ENCODE measurements around the gene GNPAT. TPM values are rescaled to one million over a fixed set of nuclear protein-coding genes. Genes with fewer than 3 reads are reported as not detected.

GNPAT gene
- total RNA-seq, 2 donors from 2014 or later: 26.5 to 29.2 TPM

DNA sequence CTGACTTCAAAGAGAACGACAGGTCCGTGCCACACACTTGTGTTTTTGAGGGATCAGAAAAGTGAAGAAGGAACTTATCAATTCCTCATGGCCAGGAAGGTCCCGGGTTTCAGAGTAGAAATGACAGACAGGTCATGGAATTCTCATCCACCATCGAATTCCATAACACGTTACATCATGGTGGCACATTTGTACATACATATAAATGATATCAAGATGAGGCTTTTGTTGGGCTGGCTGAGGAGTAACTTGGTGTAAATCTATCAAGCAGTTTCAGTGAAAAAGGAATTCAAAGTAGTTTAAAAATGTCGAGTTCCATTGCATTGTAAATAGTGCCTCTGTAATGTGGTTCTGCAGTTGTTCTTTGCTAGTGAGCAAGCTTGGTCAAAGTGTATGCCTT, 22.9 kb upstream of the GNPAT start:
- no peak for DNase-seq (ENCODE audit: low spot score)
- Histone ChIP-seq H3K36me3 (no peaks in the 10 kb centered on the region), H3K27ac (no peak overlapping the region), H3K27me3 (replicated peaks; ENCODE audit: insufficient read depth) (no peaks in the 10 kb centered on the region), H3K9me3 (no peaks in the 10 kb centered on the region), H3K4me1 (ENCODE audit: control insufficient read depth in 1 of 2, low read depth in 2 of 2) (no peaks in the 10 kb centered on the region), H3K4me3 (no peak overlapping the region)
- TF ChIP-seq, protein P1, sequence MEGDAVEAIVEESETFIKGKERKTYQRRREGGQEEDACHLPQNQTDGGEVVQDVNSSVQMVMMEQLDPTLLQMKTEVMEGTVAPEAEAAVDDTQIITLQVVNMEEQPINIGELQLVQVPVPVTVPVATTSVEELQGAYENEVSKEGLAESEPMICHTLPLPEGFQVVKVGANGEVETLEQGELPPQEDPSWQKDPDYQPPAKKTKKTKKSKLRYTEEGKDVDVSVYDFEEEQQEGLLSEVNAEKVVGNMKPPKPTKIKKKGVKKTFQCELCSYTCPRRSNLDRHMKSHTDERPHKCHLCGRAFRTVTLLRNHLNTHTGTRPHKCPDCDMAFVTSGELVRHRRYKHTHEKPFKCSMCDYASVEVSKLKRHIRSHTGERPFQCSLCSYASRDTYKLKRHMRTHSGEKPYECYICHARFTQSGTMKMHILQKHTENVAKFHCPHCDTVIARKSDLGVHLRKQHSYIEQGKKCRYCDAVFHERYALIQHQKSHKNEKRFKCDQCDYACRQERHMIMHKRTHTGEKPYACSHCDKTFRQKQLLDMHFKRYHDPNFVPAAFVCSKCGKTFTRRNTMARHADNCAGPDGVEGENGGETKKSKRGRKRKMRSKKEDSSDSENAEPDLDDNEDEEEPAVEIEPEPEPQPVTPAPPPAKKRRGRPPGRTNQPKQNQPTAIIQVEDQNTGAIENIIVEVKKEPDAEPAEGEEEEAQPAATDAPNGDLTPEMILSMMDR (IDR thresholded peaks at IDR 0.05): no peak
- no peak for ATAC-seq (ENCODE audit: insufficient number of reproducible peaks, low FRiP score, low read depth)

DNA sequence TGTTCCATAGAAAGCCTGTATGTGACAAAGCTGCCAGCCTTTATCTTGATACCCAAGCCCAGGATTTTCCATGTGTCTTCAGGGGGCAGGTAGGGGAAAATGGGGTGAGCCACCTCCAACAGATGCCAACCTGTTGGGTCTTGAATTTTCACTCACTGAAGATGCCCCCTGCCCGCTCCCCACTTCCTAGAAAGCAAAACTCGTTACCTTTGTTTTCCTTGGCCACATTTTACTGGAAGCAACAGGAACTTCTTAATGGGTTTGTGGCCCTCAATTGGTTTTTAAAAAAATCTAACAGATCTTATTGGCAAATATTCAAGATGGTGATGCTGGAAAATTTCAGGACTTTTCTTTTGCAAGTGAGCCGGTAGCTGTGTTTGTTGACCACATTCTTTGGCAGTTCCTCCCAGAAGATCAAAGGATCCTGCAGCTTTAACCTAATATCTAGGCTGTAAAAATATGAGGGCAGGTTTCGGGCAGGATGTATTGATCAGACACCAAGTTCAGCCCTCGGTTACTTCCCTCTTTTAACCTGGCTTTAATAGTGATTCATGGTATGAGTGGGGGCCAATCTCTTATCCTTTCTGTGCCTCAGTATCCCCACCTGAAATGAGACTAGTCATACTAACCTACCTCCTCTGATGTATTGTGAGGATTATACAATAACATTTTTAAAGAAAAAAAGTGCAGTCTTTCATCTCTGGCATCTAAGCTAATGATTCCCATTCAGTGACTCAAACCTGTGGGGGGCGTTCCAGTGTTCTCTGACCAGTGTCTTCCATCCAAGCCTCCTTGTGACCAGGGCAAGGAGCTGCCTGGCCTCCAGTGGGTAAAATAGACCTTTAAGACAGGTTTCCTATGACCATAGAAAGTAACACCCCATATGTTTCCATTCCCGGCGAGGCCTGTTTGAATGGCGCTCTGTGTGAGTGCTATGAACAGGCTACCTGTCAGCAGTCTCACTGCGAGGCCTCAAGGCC, 21.3 kb upstream of the GNPAT start:
- H3K27ac ChIP-seq: no peak overlapping the region
- H3K4me3 ChIP-seq: no peak overlapping the region
- no peaks in the 10 kb centered on the region for H3K4me1 ChIP-seq (ENCODE audit: control insufficient read depth in 1 of 2, low read depth in 2 of 2)
- H3K9me3 ChIP-seq: no peaks in the 10 kb centered on the region
- no peak for ATAC-seq (ENCODE audit: insufficient number of reproducible peaks, low FRiP score, low read depth)
- TF ChIP-seq, protein P1 (IDR thresholded peaks at IDR 0.05): no peak
- H3K36me3 ChIP-seq: peaks cover 8% of the 10 kb centered on the region
- H3K27me3 ChIP-seq (replicated peaks; ENCODE audit: insufficient read depth): no peaks in the 10 kb centered on the region
- DNase-seq (ENCODE audit: low spot score): no peak

DNA sequence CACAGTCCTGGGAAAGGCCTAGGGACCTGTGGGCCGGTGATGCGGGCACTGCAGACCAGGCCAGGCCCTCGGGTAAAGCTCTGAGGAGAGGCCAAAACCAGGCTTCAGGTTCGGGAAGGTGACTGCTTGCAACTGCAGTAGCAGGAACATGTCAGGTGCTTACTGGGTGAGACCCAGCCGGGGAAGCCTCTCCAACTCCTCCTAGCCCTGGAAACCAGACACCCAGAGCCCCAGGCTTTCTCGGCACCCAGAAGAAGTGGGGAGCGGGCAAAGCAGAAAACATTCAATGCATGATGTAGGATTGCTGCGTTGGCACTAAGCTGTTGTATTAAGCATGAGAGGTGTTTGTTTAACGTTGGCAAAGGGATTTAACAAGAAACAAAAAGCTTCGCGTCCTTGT, 20.2 kb upstream of the GNPAT start:
- TF ChIP-seq, protein P1 (IDR thresholded peaks at IDR 0.05): no peak
- Histone ChIP-seq H3K27ac (no peak overlapping the region), H3K4me3 (no peak overlapping the region), H3K36me3 (peaks cover 14% of the 10 kb centered on the region), H3K27me3 (replicated peaks; ENCODE audit: insufficient read depth) (no peaks in the 10 kb centered on the region), H3K9me3 (no peaks in the 10 kb centered on the region), H3K4me1 (ENCODE audit: control insufficient read depth in 1 of 2, low read depth in 2 of 2) (no peaks in the 10 kb centered on the region)
- ATAC-seq (ENCODE audit: insufficient number of reproducible peaks, low FRiP score, low read depth) (no peak), DNase-seq (ENCODE audit: low spot score) (no peak)

DNA sequence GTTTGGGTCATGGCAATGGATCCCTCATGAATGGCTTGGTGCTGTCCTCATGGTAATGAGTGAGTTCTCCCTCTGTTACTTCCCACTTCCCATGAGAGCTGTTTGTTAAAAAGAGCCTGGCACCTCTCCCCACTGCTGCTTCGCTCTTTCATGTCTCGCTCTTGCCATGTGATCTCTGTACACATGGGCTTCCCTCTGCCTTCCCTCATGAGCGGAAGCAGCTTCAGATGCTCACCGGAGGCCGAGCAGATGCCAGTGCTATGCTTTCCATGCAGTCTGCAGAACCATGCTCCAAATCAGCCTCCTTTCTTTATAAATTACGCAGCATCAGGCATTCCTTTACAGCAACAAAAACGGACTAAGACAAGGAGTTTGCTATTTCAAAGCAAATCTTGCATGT, 14.9 kb upstream of the GNPAT start:
- Histone ChIP-seq H3K4me3 (no peak overlapping the region), H3K4me1 (ENCODE audit: control insufficient read depth in 1 of 2, low read depth in 2 of 2) (no peaks in the 10 kb centered on the region), H3K27ac (no peak overlapping the region), H3K36me3 (peaks cover 30% of the 10 kb centered on the region), H3K27me3 (replicated peaks; ENCODE audit: insufficient read depth) (no peaks in the 10 kb centered on the region), H3K9me3 (no peaks in the 10 kb centered on the region)
- ATAC-seq (ENCODE audit: insufficient number of reproducible peaks, low FRiP score, low read depth): no peak
- TF ChIP-seq, protein P1 (IDR thresholded peaks at IDR 0.05): no peak
- no peak for DNase-seq (ENCODE audit: low spot score)

DNA sequence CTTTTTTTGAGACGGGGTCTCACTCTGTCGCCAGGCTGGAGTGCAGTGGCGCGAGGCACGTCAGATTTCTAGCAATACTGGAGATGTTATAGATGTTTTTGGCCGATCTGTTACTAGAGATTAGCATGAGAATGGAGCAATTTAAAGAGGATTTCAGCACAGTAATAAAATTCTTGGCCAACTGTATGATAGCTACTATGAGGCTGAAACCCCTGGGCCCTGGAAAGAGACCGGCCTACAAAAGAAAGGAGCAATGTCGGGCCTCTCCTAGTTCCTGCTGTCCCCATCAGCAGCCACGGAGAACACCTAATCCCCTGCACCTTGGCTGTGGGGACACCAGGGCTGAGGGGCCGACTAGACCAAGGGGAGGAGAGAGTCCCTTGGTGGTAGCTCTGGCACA, 9.5 kb upstream of the GNPAT start:
- DNase-seq (ENCODE audit: low spot score) (no peak), ATAC-seq (ENCODE audit: insufficient number of reproducible peaks, low FRiP score, low read depth) (no peak)
- Histone ChIP-seq H3K36me3 (peaks cover 10% of the 10 kb centered on the region), H3K27me3 (replicated peaks; ENCODE audit: insufficient read depth) (no peaks in the 10 kb centered on the region), H3K4me1 (ENCODE audit: control insufficient read depth in 1 of 2, low read depth in 2 of 2) (no peaks in the 10 kb centered on the region), H3K4me3 (no peak overlapping the region), H3K9me3 (no peaks in the 10 kb centered on the region), H3K27ac (no peak overlapping the region)
- TF ChIP-seq, protein P1 (IDR thresholded peaks at IDR 0.05): no peak

Measured in thoracic aorta (tissue), 2 donors.